H9 (cell line): ENCODE measurements around the gene ARNT2. TPM values are rescaled to one million over a fixed set of nuclear protein-coding genes. Genes with fewer than 3 reads are reported as not detected.

Experiments
- DNase-seq: peaks from one replicate; pipeline ENCODE4 v3.0.0-alpha.2; 2017
- H2AFZ ChIP-seq: one replicate; pipeline ENCODE4 v1.6.1; 2013; ENCODE audit warnings: mild to moderate bottlenecking, low read length, control low read depth, moderate library complexity
- H2AK5ac ChIP-seq: 2 replicates; pipeline ENCODE4 v1.6.1; 2013; ENCODE audit warnings: low read length, control low read depth, mixed read lengths; ENCODE audit not compliant: insufficient read length
- H2BK120ac ChIP-seq: one replicate; pipeline ENCODE4 v1.6.1; 2013; ENCODE audit warnings: low read depth, mild to moderate bottlenecking, low read length, control low read depth, inconsistent platforms; ENCODE audit not compliant: poor library complexity, severe bottlenecking
- H2BK12ac ChIP-seq: 2 replicates; pipeline ENCODE4 v1.6.1; 2013; ENCODE audit warnings: low read length, control low read depth, mixed read lengths, low read depth; ENCODE audit not compliant: insufficient read length
- H2BK15ac ChIP-seq: 2 replicates; pipeline ENCODE4 v1.6.1; 2013; ENCODE audit warnings: low read depth, low read length, control low read depth
- H2BK20ac ChIP-seq: one replicate; pipeline ENCODE4 v1.6.1; 2013; ENCODE audit warnings: low read depth, mild to moderate bottlenecking, low read length, control low read depth, inconsistent platforms; ENCODE audit not compliant: poor library complexity, severe bottlenecking
- H2BK5ac ChIP-seq: 2 replicates; pipeline ENCODE4 v1.6.1; 2013; ENCODE audit warnings: low read length, control low read depth, mixed read lengths; ENCODE audit not compliant: insufficient read length
- H3K14ac ChIP-seq: 2 replicates; pipeline ENCODE4 v1.6.1; 2013; ENCODE audit warnings: low read length, control low read depth; ENCODE audit not compliant: insufficient read depth
- H3K18ac ChIP-seq: 2 replicates; pipeline ENCODE4 v1.6.1; 2013; ENCODE audit warnings: low read depth, mild to moderate bottlenecking, mixed read lengths, low read length, control low read depth; ENCODE audit not compliant: insufficient read length
- H3K23ac ChIP-seq: 2 replicates; pipeline ENCODE4 v1.6.1; 2013; ENCODE audit warnings: low read length, control low read depth, mixed read lengths, low read depth; ENCODE audit not compliant: insufficient read length
- H3K23me2 ChIP-seq: 2 replicates; pipeline ENCODE4 v1.6.1; 2013; ENCODE audit warnings: low read depth, mild to moderate bottlenecking, mixed read lengths, low read length, control low read depth; ENCODE audit not compliant: insufficient read length, poor library complexity, severe bottlenecking
- H3K27ac ChIP-seq: 2 replicates; pipeline ENCODE4 v1.5.1; 2013; ENCODE audit warnings: low read length, control low read depth, mixed read lengths, low read depth; ENCODE audit not compliant: insufficient read length
- H3K27me3 ChIP-seq: 2 replicates; pipeline ENCODE4 v1.6.1; 2013; ENCODE audit warnings: low read length, control low read depth, inconsistent platforms; ENCODE audit not compliant: insufficient read depth
- H3K4ac ChIP-seq: 2 replicates; pipeline ENCODE4 v1.6.1; 2013; ENCODE audit warnings: low read depth, mild to moderate bottlenecking, control low read depth, inconsistent platforms, low read length, moderate library complexity
- H3K4me1 ChIP-seq: 2 replicates; pipeline ENCODE4 v1.6.1; 2013; ENCODE audit warnings: low read length, control low read depth, inconsistent platforms; ENCODE audit not compliant: insufficient read depth
- H3K4me2 ChIP-seq: 2 replicates; pipeline ENCODE4 v1.6.1; 2013; ENCODE audit warnings: low read length, control low read depth, mixed read lengths; ENCODE audit not compliant: insufficient read length, insufficient read depth
- H3K56ac ChIP-seq: 2 replicates; pipeline ENCODE4 v1.6.1; 2013; ENCODE audit warnings: low read depth, mild to moderate bottlenecking, mixed read lengths, low read length, control low read depth; ENCODE audit not compliant: insufficient read length
- H3K79me1 ChIP-seq: 2 replicates; pipeline ENCODE4 v1.6.1; 2013; ENCODE audit warnings: low read depth, mild to moderate bottlenecking, moderate library complexity, low read length, control low read depth, inconsistent platforms; ENCODE audit not compliant: insufficient read depth, poor library complexity, severe bottlenecking
- H3K79me2 ChIP-seq: 2 replicates; pipeline ENCODE4 v1.6.1; 2013; ENCODE audit warnings: low read length, control low read depth, inconsistent platforms; ENCODE audit not compliant: insufficient read depth
- H3K9ac ChIP-seq: 2 replicates; pipeline ENCODE4 v1.6.1; 2013; ENCODE audit warnings: low read length, control low read depth, mixed read lengths; ENCODE audit not compliant: insufficient read length; ENCODE audit errors: extremely low read depth
- H3K9me3 ChIP-seq: one replicate; pipeline ENCODE4 v1.6.1; 2013; ENCODE audit warnings: low read depth, low read length, inconsistent platforms; ENCODE audit not compliant: control insufficient read depth
- H3T11ph ChIP-seq: one replicate; pipeline ENCODE4 v1.6.1; 2013; ENCODE audit warnings: mild to moderate bottlenecking, low read length, control low read depth, inconsistent platforms
- H4K20me1 ChIP-seq: one replicate; pipeline ENCODE4 v1.6.1; 2013; ENCODE audit not compliant: control insufficient read depth, insufficient read length, insufficient read depth
- H4K5ac ChIP-seq: 2 replicates; pipeline ENCODE4 v1.6.1; 2013; ENCODE audit warnings: low read depth, mild to moderate bottlenecking, mixed read lengths, low read length, control low read depth; ENCODE audit not compliant: insufficient read length
- H4K8ac ChIP-seq: replicated peaks from 2 replicates; pipeline ENCODE4 v1.6.1; 2013; ENCODE audit warnings: low read length, control low read depth, mixed read lengths, low read depth; ENCODE audit not compliant: insufficient read length
- H4K91ac ChIP-seq: 2 replicates; pipeline ENCODE4 v1.6.1; 2013; ENCODE audit warnings: low read depth, mild to moderate bottlenecking, moderate library complexity, mixed read lengths, low read length, control low read depth; ENCODE audit not compliant: insufficient read length
- H3K27ac Mint-ChIP-seq, 3 experiments: 2 replicates in 2 of 3; 3 replicates in 1 of 3; pipeline ENCODE4 v1.8.0; 2020 to 2021; ENCODE audit warnings: mixed read lengths in 3 of 3, mild to moderate bottlenecking in 1 of 3, moderate library complexity in 1 of 3
- H3K27me3 Mint-ChIP-seq: 2 replicates; pipeline ENCODE4 v1.8.0; 2021; ENCODE audit warnings: low read depth, mild to moderate bottlenecking, moderate library complexity, mixed read lengths
- H3K36me3 Mint-ChIP-seq, 3 experiments: 2 replicates in 2 of 3; 3 replicates in 1 of 3; pipeline ENCODE4 v1.8.0; 2020 to 2021; ENCODE audit warnings: low read depth in 3 of 3, mixed read lengths in 3 of 3; ENCODE audit not compliant: insufficient read depth in 1 of 3
- H3K4me1 Mint-ChIP-seq, 2 experiments: 2 replicates each; pipeline ENCODE4 v1.8.0; 2020; ENCODE audit warnings: mixed read lengths in 2 of 2
- H3K4me3 Mint-ChIP-seq, 2 experiments: 2 replicates in 1 of 2; 3 replicates in 1 of 2; pipeline ENCODE4 v1.8.0; 2020 to 2021; ENCODE audit warnings: mild to moderate bottlenecking in 2 of 2, mixed read lengths in 2 of 2, moderate library complexity in 1 of 2
- H3K9me3 Mint-ChIP-seq, 2 experiments: 2 replicates in 1 of 2; 3 replicates in 1 of 2; pipeline ENCODE4 v1.8.0; 2020; ENCODE audit warnings: mild to moderate bottlenecking in 2 of 2, mixed read lengths in 2 of 2, moderate library complexity in 1 of 2
- CTCF ChIP-seq: fragments of 200-600 bp; sonication (generic); conservative IDR thresholded peaks from 3 replicates; pipeline ENCODE4 v1.8.0; 2021; ENCODE audit warnings: antibody characterized with exemption, mild to moderate bottlenecking
- WGBS: extraction: QIAGEN DNeasy Blood & Tissue Kit; methylation state at CpG from one replicate; pipeline ENCODE4 v1.1.7; 2013; ENCODE audit warnings: missing lambda C conversion rate, low lambda C conversion rate, mixed read lengths; ENCODE audit not compliant: insufficient read length; ENCODE audit errors: extremely low coverage; 5-methylcytosine and 5-hydroxymethylcytosine counted together
- total RNA-seq: library from RNA; stranded (reverse); gene quantifications from 2 replicates; pipeline ENCODE4 v1.2.1, GENCODE V29; 2021

ARNT2 gene
- total RNA-seq, 1 experiment from 2014 or later = 10.5 TPM

- H3K4me2 ChIP-seq = no peak overlapping the region
- no peak overlapping the region for H3K23ac ChIP-seq
- no peak overlapping the region for H3K14ac ChIP-seq
- no peak overlapping the region for H2AFZ ChIP-seq
- H3K23me2 ChIP-seq = no peaks in the 10 kb centered on the region
- H3K36me3 Mint-ChIP-seq = no peaks in the 10 kb centered on the region
- H3K18ac ChIP-seq = no peak overlapping the region
- no peak overlapping the region for H3K56ac ChIP-seq
- no peak overlapping the region for H3T11ph ChIP-seq
- H3K79me2 ChIP-seq = no peaks in the 10 kb centered on the region
- H2AK5ac ChIP-seq = no peak overlapping the region
- H2BK12ac ChIP-seq = no peak overlapping the region
- no peaks in the 10 kb centered on the region for H3K9me3 ChIP-seq
- H4K20me1 ChIP-seq = no peaks in the 10 kb centered on the region
- no peak overlapping the region for H2BK15ac ChIP-seq
- H2BK20ac ChIP-seq = no peak overlapping the region
- no peaks in the 10 kb centered on the region for H3K79me1 ChIP-seq
- H4K8ac ChIP-seq = no peak overlapping the region
- no peaks in the 10 kb centered on the region for H3K27me3 ChIP-seq
- H3K27ac ChIP-seq = no peak overlapping the region
- H3K4ac ChIP-seq = no peak overlapping the region
- H3K9ac ChIP-seq = no peak overlapping the region
- H2BK5ac ChIP-seq = no peak overlapping the region
- no peak for DNase-seq
- peaks cover 12 to 13% of the 10 kb centered on the region in 2 experiments; a peak in 3 of 4 replicates for H3K4me1 Mint-ChIP-seq
- H4K5ac ChIP-seq = no peak overlapping the region
- H4K91ac ChIP-seq = no peak overlapping the region
- no peak overlapping the region for H3K4me3 Mint-ChIP-seq
- no peaks in the 10 kb centered on the region for H3K9me3 Mint-ChIP-seq
- no peak overlapping the region for H2BK120ac ChIP-seq
- no peak for TF ChIP-seq CTCF
- peaks cover 8% of the 10 kb centered on the region for H3K27me3 Mint-ChIP-seq
- WGBS = no CpG with 5 or more reads among the region's 5 CpGs
- no peak overlapping the region for H3K27ac Mint-ChIP-seq
- H3K4me1 ChIP-seq = no peaks in the 10 kb centered on the region; the same call in 1 of the 2 replicates
Measured at GRCh38 chr15:80429964-80430363, 25.8 kb downstream of the ARNT2 start.
